ENCODE measurements around the gene ADAMTS12.

ADAMTS12 gene

DNA sequence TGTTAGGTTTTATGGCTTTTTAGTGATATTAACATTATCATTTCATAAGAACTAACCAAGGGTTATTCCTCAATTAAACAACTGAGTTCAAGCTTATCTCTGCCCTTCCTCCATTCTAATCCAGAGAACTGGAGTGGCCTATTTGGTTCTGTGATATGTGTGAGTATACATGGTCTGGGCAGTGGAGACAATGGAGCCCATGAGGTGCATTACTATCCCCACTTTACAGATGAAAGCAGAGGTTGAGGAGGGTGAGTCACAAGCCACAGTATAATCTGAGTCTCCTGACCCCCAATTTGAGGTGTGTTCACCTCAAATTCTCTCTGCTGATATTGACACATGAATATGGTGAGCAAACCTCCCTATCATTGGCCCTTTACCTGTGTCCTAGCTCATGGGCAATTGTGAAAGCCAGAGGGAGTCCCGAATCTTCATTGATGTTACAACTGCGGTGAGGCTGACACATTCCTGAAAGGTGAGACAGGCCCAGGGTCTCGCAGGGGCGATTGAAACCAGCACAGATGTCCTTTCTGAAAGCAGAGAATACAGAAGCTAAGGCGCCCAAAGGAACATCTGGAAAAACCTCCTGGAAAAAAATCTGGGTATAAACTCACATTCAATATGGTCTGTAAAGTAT is 233.9 kb downstream of the ADAMTS12 start:
- H3K27me3 ChIP-seq (ENCODE audit: insufficient read depth, low read length), result no peaks in the 10 kb centered on the region
- H3K9me3 ChIP-seq (ENCODE audit: low read length), result no peaks in the 10 kb centered on the region
- H3K4me1 ChIP-seq (ENCODE audit: insufficient read depth, low read length), result peaks cover 5% of the 10 kb centered on the region
- no peak overlapping the region for H3K4me3 ChIP-seq (ENCODE audit: low read length)
- no peaks in the 10 kb centered on the region for H3K36me3 ChIP-seq (ENCODE audit: insufficient read depth, low read length)
- H2AFZ ChIP-seq (ENCODE audit: low read depth, low read length), result no peak overlapping the region

DNA sequence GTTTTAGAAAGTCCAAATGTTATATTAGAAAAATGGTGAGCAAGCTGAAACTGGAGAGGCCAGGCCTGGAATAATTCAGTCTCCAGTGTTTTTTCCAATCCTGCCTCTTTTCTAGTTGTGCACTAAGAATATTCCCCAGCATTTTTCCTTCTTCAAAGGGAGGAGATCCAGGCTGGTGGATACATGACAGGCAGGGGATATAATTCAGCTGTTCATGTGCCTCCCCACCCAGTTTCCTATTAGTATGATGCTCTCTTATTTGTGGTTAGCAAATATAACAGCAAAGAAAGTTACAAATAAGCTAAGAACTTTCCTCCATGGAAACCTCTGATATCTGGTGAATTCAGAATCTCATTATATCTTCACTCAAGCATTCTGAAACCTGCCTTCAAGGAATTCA is 234.6 kb downstream of the ADAMTS12 start:
- H3K9me3 ChIP-seq (ENCODE audit: low read length), result no peaks in the 10 kb centered on the region
- H3K36me3 ChIP-seq (ENCODE audit: insufficient read depth, low read length), result no peaks in the 10 kb centered on the region
- peaks cover 5% of the 10 kb centered on the region for H3K4me1 ChIP-seq (ENCODE audit: insufficient read depth, low read length)
- no peak overlapping the region for H2AFZ ChIP-seq (ENCODE audit: low read depth, low read length)
- no peak overlapping the region for H3K4me3 ChIP-seq (ENCODE audit: low read length)
- H3K27me3 ChIP-seq (ENCODE audit: insufficient read depth, low read length), result no peaks in the 10 kb centered on the region

DNA sequence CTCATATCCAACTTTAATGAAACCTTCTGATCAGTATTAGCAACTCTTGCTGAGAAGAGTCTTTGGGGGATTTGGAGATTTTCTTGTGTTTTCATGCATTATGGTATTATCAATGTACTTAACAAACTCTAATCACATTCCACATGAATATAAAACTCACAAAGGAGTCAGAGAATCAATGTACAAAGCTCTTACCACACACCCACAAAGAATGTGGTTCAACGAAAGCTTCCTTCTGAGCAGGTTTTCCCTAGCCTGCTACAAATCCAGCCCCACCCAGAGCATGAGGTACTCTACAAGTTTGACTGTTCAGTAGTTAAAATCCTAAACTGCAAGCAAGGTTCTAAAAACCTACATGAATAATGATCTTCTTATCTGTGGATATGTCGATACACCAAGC is 240.9 kb downstream of the ADAMTS12 start:
- Histone ChIP-seq H3K27me3 (ENCODE audit: insufficient read depth, low read length) (no peaks in the 10 kb centered on the region), H3K36me3 (ENCODE audit: insufficient read depth, low read length) (no peaks in the 10 kb centered on the region), H3K4me3 (ENCODE audit: low read length) (no peak overlapping the region), H3K9me3 (ENCODE audit: low read length) (no peaks in the 10 kb centered on the region), H3K4me1 (ENCODE audit: insufficient read depth, low read length) (peaks cover 31% of the 10 kb centered on the region), H2AFZ (ENCODE audit: low read depth, low read length) (no peak overlapping the region)

DNA sequence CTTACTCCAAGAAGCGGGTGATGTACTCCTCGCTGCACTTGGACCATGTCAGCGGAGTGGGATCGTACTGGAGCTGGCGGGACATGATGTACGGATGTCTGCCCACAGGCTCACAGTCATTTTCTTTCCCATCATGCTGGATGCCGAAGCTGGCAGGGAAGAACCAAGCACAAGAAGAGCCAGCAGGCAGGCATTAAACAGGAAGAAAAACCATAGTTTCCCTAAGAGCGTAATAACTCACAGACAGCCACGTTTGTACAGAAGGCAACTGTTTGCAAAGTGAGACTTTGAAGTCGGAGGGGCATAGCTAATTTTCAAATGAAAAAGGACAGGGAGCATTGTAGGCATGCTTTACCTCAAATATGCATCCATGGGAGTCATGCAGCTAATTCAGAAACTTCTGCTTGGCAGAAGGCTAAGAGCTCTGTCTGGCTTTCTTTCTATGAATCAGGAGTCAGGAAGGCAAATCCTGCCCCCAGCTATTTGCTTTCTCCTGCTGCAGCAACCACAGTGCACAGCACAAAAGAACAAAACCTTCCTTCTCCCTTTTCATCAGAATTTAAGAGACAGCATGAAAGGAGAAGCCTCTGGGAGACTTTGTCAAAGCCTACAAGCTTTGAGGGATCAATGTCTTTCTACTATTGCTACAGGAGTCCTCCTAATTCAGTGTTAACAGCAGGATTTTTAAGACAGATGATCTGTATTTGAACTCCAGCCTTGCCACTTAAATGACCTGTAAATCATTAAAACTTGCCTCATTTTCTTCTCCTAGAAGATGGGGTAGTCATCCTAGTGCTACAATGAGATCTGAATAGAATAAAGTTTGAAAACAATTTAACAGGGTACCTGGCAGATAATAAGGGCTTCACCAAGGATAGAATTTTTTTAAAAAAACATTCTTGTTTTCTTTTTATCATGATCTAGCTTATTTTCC is 242.0 kb downstream of the ADAMTS12 start:
- Histone ChIP-seq H2AFZ (ENCODE audit: low read depth, low read length) (no peak overlapping the region), H3K4me1 (ENCODE audit: insufficient read depth, low read length) (peaks cover 31% of the 10 kb centered on the region), H3K36me3 (ENCODE audit: insufficient read depth, low read length) (no peaks in the 10 kb centered on the region), H3K4me3 (ENCODE audit: low read length) (no peak overlapping the region), H3K9me3 (ENCODE audit: low read length) (no peaks in the 10 kb centered on the region), H3K27me3 (ENCODE audit: insufficient read depth, low read length) (no peaks in the 10 kb centered on the region)

DNA sequence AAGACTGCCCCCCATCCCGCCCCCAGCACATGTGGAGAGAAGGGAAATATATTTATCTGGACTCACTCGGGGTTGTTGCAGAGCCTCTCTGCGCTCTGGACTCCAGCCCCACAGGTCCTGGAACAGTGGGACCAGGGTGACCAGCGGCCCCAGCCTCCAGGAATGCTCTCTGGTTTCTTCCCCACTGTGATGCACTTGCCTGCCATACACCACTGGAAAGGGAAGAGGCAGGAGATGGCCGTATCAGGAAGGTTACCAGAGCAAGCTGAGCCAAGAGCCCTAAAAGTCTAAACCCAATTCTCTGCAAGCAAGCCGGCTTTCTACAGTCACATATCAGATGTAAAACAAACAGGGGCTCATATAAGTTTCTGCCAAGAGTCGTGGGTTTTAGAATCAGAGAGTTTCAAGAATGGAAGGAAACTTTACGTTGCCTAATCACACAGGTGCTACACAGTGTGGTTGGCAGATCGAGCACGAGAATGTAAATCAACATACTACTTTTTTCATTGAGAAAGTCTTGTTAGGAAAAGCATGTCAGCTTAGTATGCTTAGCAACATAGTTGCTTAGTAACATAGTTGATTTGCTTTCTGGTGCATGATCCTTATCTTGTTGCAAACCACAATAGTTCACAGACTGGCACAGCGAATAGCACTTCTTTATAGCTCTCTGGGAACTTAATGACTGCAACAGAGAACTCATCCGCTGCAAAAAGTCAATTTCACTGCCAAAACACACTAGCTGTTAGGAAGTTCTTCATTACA is 249.9 kb downstream of the ADAMTS12 start:
- Histone ChIP-seq H3K36me3 (ENCODE audit: insufficient read depth, low read length) (no peaks in the 10 kb centered on the region), H3K27me3 (ENCODE audit: insufficient read depth, low read length) (no peaks in the 10 kb centered on the region), H2AFZ (ENCODE audit: low read depth, low read length) (no peak overlapping the region), H3K4me1 (ENCODE audit: insufficient read depth, low read length) (peaks cover 13% of the 10 kb centered on the region), H3K4me3 (ENCODE audit: low read length) (no peak overlapping the region), H3K9me3 (ENCODE audit: low read length) (peaks cover 3% of the 10 kb centered on the region)

DNA sequence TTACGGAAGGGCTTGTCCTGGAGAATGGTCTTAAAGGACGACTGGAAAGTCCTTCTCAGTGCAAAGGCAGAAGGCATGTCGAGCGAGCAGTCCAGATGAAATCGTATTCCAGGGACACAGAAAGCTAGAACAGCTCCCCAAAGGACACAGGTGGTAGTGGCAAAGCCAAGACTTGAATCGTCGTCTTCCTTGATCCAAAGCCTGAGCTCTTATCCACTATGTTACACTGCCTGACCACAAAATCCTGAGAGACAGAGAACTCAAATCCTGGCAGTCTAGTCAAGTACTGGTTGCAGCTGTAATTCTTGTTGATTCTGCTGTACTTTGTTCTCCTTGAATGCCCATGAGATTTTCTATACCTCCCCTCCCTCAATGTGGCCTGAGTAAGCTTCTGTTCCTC is 252.3 kb downstream of the ADAMTS12 start:
- Histone ChIP-seq H3K9me3 (ENCODE audit: low read length) (peaks cover 3% of the 10 kb centered on the region), H2AFZ (ENCODE audit: low read depth, low read length) (no peak overlapping the region), H3K4me3 (ENCODE audit: low read length) (no peak overlapping the region), H3K27me3 (ENCODE audit: insufficient read depth, low read length) (no peaks in the 10 kb centered on the region), H3K4me1 (ENCODE audit: insufficient read depth, low read length) (peaks cover 13% of the 10 kb centered on the region), H3K36me3 (ENCODE audit: insufficient read depth, low read length) (no peaks in the 10 kb centered on the region)

DNA sequence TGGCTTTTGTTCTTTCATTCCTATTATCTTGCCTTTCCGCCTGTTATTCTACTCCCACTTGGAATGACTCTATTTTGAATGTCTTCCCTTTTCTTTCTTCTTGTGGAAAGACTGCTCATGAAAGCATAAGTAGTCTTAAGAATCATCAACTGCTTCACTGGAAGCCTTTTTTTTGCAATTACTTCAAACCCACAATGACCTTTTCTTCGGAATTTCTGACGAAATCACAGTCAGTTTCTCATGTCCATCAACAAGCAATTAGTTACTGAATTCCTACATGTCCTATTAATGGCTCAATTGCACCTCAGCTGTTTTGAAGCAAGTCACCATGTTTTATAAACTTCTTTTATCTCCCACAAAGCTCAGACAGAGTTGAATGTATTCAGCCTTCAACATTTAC is 254.8 kb downstream of the ADAMTS12 start:
- Histone ChIP-seq H3K27me3 (ENCODE audit: insufficient read depth, low read length) (no peaks in the 10 kb centered on the region), H3K36me3 (ENCODE audit: insufficient read depth, low read length) (no peaks in the 10 kb centered on the region), H3K4me1 (ENCODE audit: insufficient read depth, low read length) (peaks cover 7% of the 10 kb centered on the region), H3K4me3 (ENCODE audit: low read length) (no peak overlapping the region), H2AFZ (ENCODE audit: low read depth, low read length) (no peak overlapping the region), H3K9me3 (ENCODE audit: low read length) (no peaks in the 10 kb centered on the region)

DNA sequence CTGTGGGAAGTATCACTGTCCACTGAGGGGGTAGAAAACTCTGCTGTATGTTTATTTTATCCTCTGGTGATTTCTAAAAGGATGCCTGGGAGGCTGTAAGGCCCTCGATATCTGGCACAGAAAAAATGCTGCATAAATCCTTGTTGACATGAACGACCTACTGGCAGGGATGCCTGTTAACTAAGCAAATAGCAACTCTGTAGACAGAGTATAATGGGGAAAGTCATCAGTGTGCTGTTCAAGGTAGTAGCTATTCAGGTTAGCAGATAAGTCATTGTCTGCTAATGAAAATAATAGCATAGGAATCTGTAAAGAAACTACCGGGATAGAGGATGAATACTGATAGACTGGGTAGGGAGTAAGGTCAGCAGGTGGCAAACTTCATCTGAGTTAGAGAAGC is 256.2 kb downstream of the ADAMTS12 start:
- Histone ChIP-seq H3K4me1 (ENCODE audit: insufficient read depth, low read length) (peaks cover 3% of the 10 kb centered on the region), H3K27me3 (ENCODE audit: insufficient read depth, low read length) (no peaks in the 10 kb centered on the region), H2AFZ (ENCODE audit: low read depth, low read length) (no peak overlapping the region), H3K9me3 (ENCODE audit: low read length) (no peaks in the 10 kb centered on the region), H3K36me3 (ENCODE audit: insufficient read depth, low read length) (no peaks in the 10 kb centered on the region), H3K4me3 (ENCODE audit: low read length) (no peak overlapping the region)

DNA sequence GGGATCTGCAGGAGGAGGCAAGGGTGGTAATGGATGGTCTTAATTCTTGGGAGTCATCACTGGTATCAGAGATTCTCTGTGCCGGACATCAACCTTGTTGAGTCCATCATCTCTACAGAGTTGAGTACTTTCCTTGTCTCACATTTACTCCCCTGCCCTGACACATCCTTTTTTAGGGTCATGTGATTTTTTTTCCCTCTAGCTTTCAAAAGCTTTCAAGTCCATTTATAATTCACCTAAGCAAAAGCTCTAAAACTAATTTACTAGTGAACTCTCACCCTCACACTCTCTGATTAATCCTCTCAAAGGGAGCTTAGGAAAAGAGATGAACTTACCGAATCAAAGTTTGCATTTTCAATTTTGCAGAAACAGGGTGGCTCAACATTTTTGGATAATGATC is 258.1 kb downstream of the ADAMTS12 start:
- H2AFZ ChIP-seq (ENCODE audit: low read depth, low read length), result no peak overlapping the region
- H3K4me3 ChIP-seq (ENCODE audit: low read length), result no peak overlapping the region
- peaks cover 3% of the 10 kb centered on the region for H3K4me1 ChIP-seq (ENCODE audit: insufficient read depth, low read length)
- H3K36me3 ChIP-seq (ENCODE audit: insufficient read depth, low read length), result no peaks in the 10 kb centered on the region
- no peaks in the 10 kb centered on the region for H3K9me3 ChIP-seq (ENCODE audit: low read length)
- H3K27me3 ChIP-seq (ENCODE audit: insufficient read depth, low read length), result no peaks in the 10 kb centered on the region

DNA sequence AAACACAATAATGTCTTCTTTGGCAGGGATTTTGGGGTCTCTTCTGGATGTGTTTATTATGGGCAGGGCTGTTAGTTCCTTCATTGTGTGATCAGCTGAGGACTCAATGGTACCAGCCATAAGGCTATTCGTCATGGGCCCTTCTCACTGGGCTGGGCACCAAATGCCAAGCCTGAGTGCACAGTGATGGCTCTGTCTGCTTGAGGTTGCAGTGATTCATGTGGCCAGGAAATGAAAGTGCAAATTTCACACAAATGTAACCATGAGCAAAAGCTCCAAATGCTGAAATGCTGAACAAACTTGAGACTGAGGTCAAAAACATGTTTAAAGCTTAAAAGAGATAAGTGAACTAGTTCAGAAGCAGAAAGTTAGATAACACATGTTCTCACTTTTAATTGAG is 260.0 kb downstream of the ADAMTS12 start:
- no peak overlapping the region for H3K4me3 ChIP-seq (ENCODE audit: low read length)
- H2AFZ ChIP-seq (ENCODE audit: low read depth, low read length), result no peak overlapping the region
- no peaks in the 10 kb centered on the region for H3K4me1 ChIP-seq (ENCODE audit: insufficient read depth, low read length)
- no peaks in the 10 kb centered on the region for H3K27me3 ChIP-seq (ENCODE audit: insufficient read depth, low read length)
- no peaks in the 10 kb centered on the region for H3K9me3 ChIP-seq (ENCODE audit: low read length)
- no peaks in the 10 kb centered on the region for H3K36me3 ChIP-seq (ENCODE audit: insufficient read depth, low read length)

DNA sequence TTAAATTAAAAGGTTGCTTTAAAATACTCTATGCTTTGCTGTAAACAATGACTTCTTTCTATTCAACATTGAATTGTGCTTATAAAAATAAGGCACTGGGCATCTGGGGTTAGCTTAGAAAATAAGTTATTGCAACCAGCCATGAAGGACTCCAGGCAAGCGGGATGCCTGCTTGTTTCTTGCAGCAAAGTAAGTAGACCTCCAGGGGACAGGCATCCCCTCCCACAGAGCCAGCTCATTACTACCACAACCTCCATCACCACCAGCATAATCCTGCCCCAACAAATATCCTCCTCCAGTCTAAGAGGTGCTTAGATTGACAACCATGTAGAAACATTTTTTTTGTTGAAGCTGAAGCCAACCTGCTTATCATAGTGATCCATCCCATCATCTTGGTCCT is 260.7 kb downstream of the ADAMTS12 start:
- Histone ChIP-seq H3K4me1 (ENCODE audit: insufficient read depth, low read length) (no peaks in the 10 kb centered on the region), H3K36me3 (ENCODE audit: insufficient read depth, low read length) (no peaks in the 10 kb centered on the region)

DNA sequence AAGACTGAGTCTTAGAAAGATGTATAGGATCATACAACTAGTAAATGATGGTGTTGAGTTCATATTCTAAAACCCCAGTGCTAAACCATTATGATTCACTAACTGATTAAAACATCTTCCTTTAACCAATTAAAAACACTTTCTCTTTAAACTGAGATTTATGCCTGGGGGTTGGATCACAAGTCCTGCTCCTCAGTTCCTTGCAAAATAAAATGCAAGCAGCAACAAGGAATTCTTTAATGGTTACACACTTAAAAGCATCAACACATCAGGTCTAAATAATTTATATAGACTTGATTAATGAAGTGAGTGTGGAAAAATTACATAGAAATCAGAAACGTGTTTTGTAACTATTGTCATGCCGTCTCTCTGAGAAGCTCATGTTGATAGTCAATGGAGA is 261.8 kb downstream of the ADAMTS12 start:
- Histone ChIP-seq H3K36me3 (ENCODE audit: insufficient read depth, low read length) (no peaks in the 10 kb centered on the region), H3K4me3 (ENCODE audit: low read length) (no peak overlapping the region), H3K4me1 (ENCODE audit: insufficient read depth, low read length) (no peaks in the 10 kb centered on the region), H3K27me3 (ENCODE audit: insufficient read depth, low read length) (no peaks in the 10 kb centered on the region), H2AFZ (ENCODE audit: low read depth, low read length) (no peak overlapping the region), H3K9me3 (ENCODE audit: low read length) (no peaks in the 10 kb centered on the region)

More for the DNA sequence above, 260.7 kb downstream of the ADAMTS12 start:
- H3K9me3 ChIP-seq (ENCODE audit: low read length), result no peaks in the 10 kb centered on the region
- no peaks in the 10 kb centered on the region for H3K27me3 ChIP-seq (ENCODE audit: insufficient read depth, low read length)
- no peak overlapping the region for H3K4me3 ChIP-seq (ENCODE audit: low read length)
- H2AFZ ChIP-seq (ENCODE audit: low read depth, low read length), result no peak overlapping the region

DNA sequence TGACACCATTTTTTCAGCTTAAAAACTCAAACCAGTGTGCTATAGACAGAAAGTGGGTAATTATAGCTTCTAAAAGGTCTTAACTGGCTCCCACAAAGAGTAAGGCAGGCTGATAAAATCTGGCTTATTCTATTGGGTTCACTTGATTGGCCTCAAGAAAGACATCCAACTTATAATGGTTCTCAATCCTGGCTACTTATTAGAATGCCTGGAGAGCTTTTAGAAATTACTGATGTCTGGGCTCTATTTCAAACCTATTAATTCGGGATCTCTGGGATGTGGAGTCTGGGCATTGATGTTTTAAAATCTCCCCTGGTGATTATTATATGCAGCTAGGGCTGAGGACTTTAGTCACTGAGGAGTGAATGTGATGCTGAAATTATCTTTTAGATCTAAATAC is 263.0 kb downstream of the ADAMTS12 start:
- Histone ChIP-seq H3K4me3 (ENCODE audit: low read length) (no peak overlapping the region), H3K27me3 (ENCODE audit: insufficient read depth, low read length) (no peaks in the 10 kb centered on the region), H2AFZ (ENCODE audit: low read depth, low read length) (no peak overlapping the region), H3K9me3 (ENCODE audit: low read length) (no peaks in the 10 kb centered on the region), H3K36me3 (ENCODE audit: insufficient read depth, low read length) (no peaks in the 10 kb centered on the region), H3K4me1 (ENCODE audit: insufficient read depth, low read length) (no peaks in the 10 kb centered on the region)

All from neuron (in vitro differentiated cells).